ENCODE measurements around the gene PATE2.

- no peak for TF ChIP-seq CTCF (IDR thresholded peaks at IDR 0.05; ENCODE audit: insufficient read depth, low read depth, low read length)
- TF ChIP-seq EZH2 (IDR thresholded peaks at IDR 0.05; ENCODE audit: insufficient read depth, low read length): no peak
These were observed 22.6 kb downstream of the PATE2 start for GRCh38 chr11:125756050-125756449.

Measured in astrocyte (in vitro differentiated cells and primary cell).